HG02642 (cell line): Measurements from ENCODE around the gene GPX4.
A peak's percentile ranks its signal among the peaks of the same experiment; 100 is the strongest.

Experiments used
- ATAC-seq: cut with Tn5 transposase; IDR thresholded peaks from one replicate; pipeline ENCODE4 v1.9.1; 2021; ENCODE audit warnings: mild to moderate bottlenecking; ENCODE audit not compliant: unreplicated experiment, poor library complexity

GPX4 gene

GRCh38 chr19:1098177-1099051 lies 5.4 kb upstream of the GPX4 start:
- ATAC-seq, result no peak

- no peak for ATAC-seq
These were observed 2.5 kb upstream of the GPX4 start for GRCh38 chr19:1101337-1101698.

GRCh38 chr19:1102407-1103131 lies 1.2 kb upstream of the GPX4 start:
- no peak for ATAC-seq

- no peak for ATAC-seq
These were observed 574 bp upstream of the GPX4 start for GRCh38 chr19:1103132-1103707.

- peak; percentile 37 for ATAC-seq
These were observed 665 bp downstream of the GPX4 start for GRCh38 chr19:1104311-1105007.

GRCh38 chr19:1105008-1105872 lies 1.4 kb downstream of the GPX4 start:
- ATAC-seq, result no peak

- ATAC-seq, result no peak
These were observed 2.4 kb downstream of the GPX4 start for GRCh38 chr19:1105873-1106840.

- ATAC-seq, result no peak
These were observed 3.3 kb downstream of the GPX4 start for GRCh38 chr19:1106841-1107660.

GRCh38 chr19:1107661-1108261 lies 4.0 kb downstream of the GPX4 start:
- no peak for ATAC-seq

- ATAC-seq, result no peak
These were observed 4.7 kb downstream of the GPX4 start for GRCh38 chr19:1108291-1109031.

GRCh38 chr19:1109032-1109551 lies 5.3 kb downstream of the GPX4 start:
- no peak for ATAC-seq

- ATAC-seq, result no peak
These were observed 6.2 kb downstream of the GPX4 start for GRCh38 chr19:1109697-1110671.

- no peak for ATAC-seq
These were observed 7.2 kb downstream of the GPX4 start for GRCh38 chr19:1110809-1111640.

- no peak for ATAC-seq
These were observed 8.0 kb downstream of the GPX4 start for GRCh38 chr19:1111641-1112267.
